ENCODE results near the gene ATP6V1C2. TPM values are rescaled to one million over a fixed set of nuclear protein-coding genes. Genes with fewer than 3 reads are reported as not detected.

Gene ATP6V1C2
- polyA plus RNA-seq (2012; ENCODE audit: insufficient read depth, insufficient read length) = 0.63 TPM

GRCh38 chr2:10721396-10722251 is at the start of gene ATP6V1C2:
TSS of gene ATP6V1C2 (plus strand) at chr2:10721630. CDS start at chr2:10722850, 1,220 bp downstream.
- no peak within 1 kb of the TSS for H3K4me3 ChIP-seq (ENCODE audit: low read length)
- DNase-seq (ENCODE audit: low read depth, low spot score) = no peak

GRCh38 chr2:10675131-10675530 is 46.3 kb upstream of the ATP6V1C2 start:
- peak; percentile 74 for DNase-seq (ENCODE audit: low read depth, low spot score)

GRCh38 chr2:10678225-10678624 is 43.2 kb upstream of the ATP6V1C2 start:
- no peak overlapping the region for H3K4me3 ChIP-seq (ENCODE audit: low read length)
- DNase-seq (ENCODE audit: low read depth, low spot score) = no peak

More at GRCh38 chr2:10675131-10675530, 46.3 kb upstream of the ATP6V1C2 start:
- no peak overlapping the region for H3K4me3 ChIP-seq (ENCODE audit: low read length)

- DNase-seq (ENCODE audit: low read depth, low spot score) = no peak
- H3K4me3 ChIP-seq (ENCODE audit: low read length) = no peak overlapping the region
Measured at GRCh38 chr2:10680214-10680613, 41.2 kb upstream of the ATP6V1C2 start.

GRCh38 chr2:10680957-10681356 is 40.5 kb upstream of the ATP6V1C2 start:
- DNase-seq (ENCODE audit: low read depth, low spot score) = no peak
- no peak overlapping the region for H3K4me3 ChIP-seq (ENCODE audit: low read length)

GRCh38 chr2:10686176-10686730 is 35.2 kb upstream of the ATP6V1C2 start:
- H3K4me3 ChIP-seq (ENCODE audit: low read length) = no peak overlapping the region
- DNase-seq (ENCODE audit: low read depth, low spot score) = no peak

GRCh38 chr2:10688921-10689807 is 32.3 kb upstream of the ATP6V1C2 start:
- peak overlapping the region; percentile 100 for H3K4me3 ChIP-seq (ENCODE audit: low read length)
- DNase-seq (ENCODE audit: low read depth, low spot score) = no peak

GRCh38 chr2:10691521-10691920 is 29.9 kb upstream of the ATP6V1C2 start:
- H3K4me3 ChIP-seq (ENCODE audit: low read length) = no peak overlapping the region

GRCh38 chr2:10700078-10700803 is 21.2 kb upstream of the ATP6V1C2 start:
- no peak for DNase-seq (ENCODE audit: low read depth, low spot score)
- H3K4me3 ChIP-seq (ENCODE audit: low read length) = no peak overlapping the region

More at GRCh38 chr2:10691521-10691920, 29.9 kb upstream of the ATP6V1C2 start:
- DNase-seq (ENCODE audit: low read depth, low spot score) = no peak

- no peak for DNase-seq (ENCODE audit: low read depth, low spot score)
- H3K4me3 ChIP-seq (ENCODE audit: low read length) = no peak overlapping the region
Measured at GRCh38 chr2:10704034-10704594, 17.3 kb upstream of the ATP6V1C2 start.

- no peak for DNase-seq (ENCODE audit: low read depth, low spot score)
- H3K4me3 ChIP-seq (ENCODE audit: low read length) = no peak overlapping the region
Measured at GRCh38 chr2:10706033-10706432, 15.4 kb upstream of the ATP6V1C2 start.

- DNase-seq (ENCODE audit: low read depth, low spot score) = no peak
- H3K4me3 ChIP-seq (ENCODE audit: low read length) = no peak overlapping the region
Measured at GRCh38 chr2:10707831-10708230, 13.6 kb upstream of the ATP6V1C2 start.

GRCh38 chr2:10709290-10709939 is 12.0 kb upstream of the ATP6V1C2 start:
- no peak overlapping the region for H3K4me3 ChIP-seq (ENCODE audit: low read length)
- DNase-seq (ENCODE audit: low read depth, low spot score) = no peak

- no peak overlapping the region for H3K4me3 ChIP-seq (ENCODE audit: low read length)
- peak; percentile 14 for DNase-seq (ENCODE audit: low read depth, low spot score)
Measured at GRCh38 chr2:10712185-10712809, 9.1 kb upstream of the ATP6V1C2 start.

GRCh38 chr2:10716581-10716980 is 4.8 kb upstream of the ATP6V1C2 start:
- no peak overlapping the region for H3K4me3 ChIP-seq (ENCODE audit: low read length)
- DNase-seq (ENCODE audit: low read depth, low spot score) = no peak

- H3K4me3 ChIP-seq (ENCODE audit: low read length) = no peak overlapping the region
- no peak for DNase-seq (ENCODE audit: low read depth, low spot score)
Measured at GRCh38 chr2:10717628-10718027, 3.8 kb upstream of the ATP6V1C2 start.

- no peak for DNase-seq (ENCODE audit: low read depth, low spot score)
- H3K4me3 ChIP-seq (ENCODE audit: low read length) = no peak overlapping the region
Measured at GRCh38 chr2:10720306-10720705, 1.1 kb upstream of the ATP6V1C2 start.

GRCh38 chr2:10720947-10721395 is 459 bp upstream of the ATP6V1C2 start:
- no peak overlapping the region for H3K4me3 ChIP-seq (ENCODE audit: low read length)
- DNase-seq (ENCODE audit: low read depth, low spot score) = no peak
